ENCODE measurements around the gene KCNMA1. TPM values are rescaled to one million over a fixed set of nuclear protein-coding genes. Genes with fewer than 3 reads are reported as not detected.

The KCNMA1 gene
- total and polyA plus RNA-seq, 9 of the 15 experiments (the other 6 are each of a cell fraction or from before 2014, with no cell fraction given) = 0.01 to 0.95 (median 0.15) TPM; not detected in 4

- ATAC-seq (no peak), FAIRE-seq (no peak), DNase-seq (ENCODE audit: extremely low read depth in 1 of 4, low spot score in 3 of 4) (no peak)
- Histone ChIP-seq H3K27ac (ENCODE audit: extremely low read depth, low read depth, low read length) (no peak overlapping the region), H3K9ac (ENCODE audit: insufficient read depth in 1 of 2, low read depth in 2 of 2, low read length in 2 of 2) (no peak overlapping the region), H3K9me1 (ENCODE audit: control insufficient read depth, insufficient read depth, low read length) (no peaks in the 10 kb centered on the region), H3K4me3 (no peak overlapping the region), H3K27me3 (ENCODE audit: control insufficient read depth in 2 of 2, insufficient read depth in 2 of 2, low read length in 2 of 2) (peaks cover 2 to 9% of the 10 kb centered on the region in 2 experiments; a peak in 2 of 5 replicates), H3K4me1 (replicated peaks in 1 of 2; ENCODE audit: control insufficient read depth in 2 of 2, insufficient read depth in 2 of 2, low read length in 2 of 2) (no peaks in the 10 kb centered on the region), H2AFZ (ENCODE audit: low read depth, low read length) (no peak overlapping the region), H4K20me1 (replicated peaks; ENCODE audit: control insufficient read depth, insufficient read depth, low read length) (no peaks in the 10 kb centered on the region; the same call in 1 of the 2 replicates), H3K9me3 (replicated peaks; ENCODE audit: control insufficient read depth, insufficient read depth, low read depth, low read length) (no peaks in the 10 kb centered on the region), H3K4me2 (ENCODE audit: insufficient read depth, low read length) (no peak overlapping the region), H3K36me3 (ENCODE audit: control insufficient read depth, insufficient read depth, low read length) (no peaks in the 10 kb centered on the region), H3K79me2 (ENCODE audit: control insufficient read depth, insufficient read depth, low read length) (no peaks in the 10 kb centered on the region)
- ChIA-PET POLR2A (no interaction called here), CTCF (ENCODE audit: low intra/inter-chr PET ratio) (interaction anchor here (0.7 kb wide), 1 partner anchor 86 kb away, joined by 3 read pairs; no protein-coding TSS in a partner anchor)
- BruUV-seq (replicated peaks) = no TSS peak
- under 1% methylated on average over 11 of the region's 11 CpGs for WGBS (ENCODE audit: insufficient coverage, low coverage, missing lambda C conversion rate)
- in situ Hi-C loops (cut with MboI) (loop anchor here (25.0 kb wide), 1 partner anchor 243 kb away; no protein-coding TSS in a partner anchor), intact Hi-C loops (cut with micrococcal nuclease) (no loop called here)
- TF ChIP-seq ZKSCAN1 (IDR thresholded peaks at IDR 0.05; ENCODE audit: low read depth, low read length) (peak; percentile 46; the same call in 1 of the 2 replicates), NFIC (IDR thresholded peaks at IDR 0.05) (no peak)
These were observed 7.7 kb downstream of the KCNMA1 start for GRCh38 chr10:77629775-77630506.

DNA sequence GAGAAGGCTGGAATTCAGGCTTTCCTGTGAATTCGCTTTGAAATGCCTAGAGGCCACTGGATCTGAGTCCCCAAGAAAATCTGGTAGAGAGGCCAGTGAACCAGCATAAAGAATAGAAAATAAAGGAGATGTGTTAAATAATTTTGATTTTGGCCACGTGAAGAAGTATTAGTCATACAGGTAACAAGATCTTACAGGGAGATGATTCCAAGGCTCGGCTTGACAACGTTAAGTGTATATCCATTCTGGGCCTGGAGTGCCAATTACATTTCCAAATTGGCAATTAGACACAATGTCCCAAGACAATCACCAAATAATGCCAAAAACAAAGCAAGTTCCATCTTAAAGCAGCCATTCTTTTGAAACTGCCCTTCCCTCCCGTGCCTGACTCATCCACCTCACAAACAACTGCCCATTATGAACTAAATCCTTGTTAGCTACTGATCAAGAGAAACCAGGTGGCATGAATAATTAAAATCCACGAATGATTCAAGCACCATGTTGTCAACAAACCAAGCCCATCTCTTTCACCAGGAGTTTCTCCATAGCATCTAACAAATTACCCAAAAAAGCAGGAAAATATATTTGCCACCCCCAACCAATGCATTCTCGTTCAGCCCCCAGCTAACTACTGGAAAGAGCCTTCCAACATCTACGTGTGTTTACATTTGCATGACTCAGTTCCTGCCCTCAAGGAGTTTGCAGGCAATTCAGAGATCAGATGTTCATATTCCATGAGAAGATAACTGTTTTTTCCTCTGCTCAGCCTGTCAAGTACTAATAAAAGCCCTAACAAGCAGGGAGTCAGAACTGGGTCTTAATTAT is 8.5 kb downstream of the KCNMA1 start:
- no peaks in the 10 kb centered on the region; the same call in 1 of the 2 replicates for H4K20me1 ChIP-seq (replicated peaks; ENCODE audit: control insufficient read depth, insufficient read depth, low read length)
- no peak for DNase-seq (ENCODE audit: extremely low read depth in 1 of 4, low spot score in 3 of 4)
- H3K4me3 ChIP-seq = no peak overlapping the region
- no TSS peak for BruUV-seq (replicated peaks)
- ChIA-PET CTCF (ENCODE audit: low intra/inter-chr PET ratio) (interaction anchor here (0.7 kb wide), 1 partner anchor 87 kb away, joined by 3 read pairs; no protein-coding TSS in a partner anchor), POLR2A (no interaction called here)
- intact Hi-C loops (cut with micrococcal nuclease) = no loop called here
- ATAC-seq = no peak
- H3K36me3 ChIP-seq (ENCODE audit: control insufficient read depth, insufficient read depth, low read length) = no peaks in the 10 kb centered on the region
- H3K9me1 ChIP-seq (ENCODE audit: control insufficient read depth, insufficient read depth, low read length) = no peaks in the 10 kb centered on the region
- in situ Hi-C loops (cut with MboI) = loop anchor here (25.0 kb wide), 1 partner anchor 242 kb away; no protein-coding TSS in a partner anchor
- H3K9me3 ChIP-seq (replicated peaks; ENCODE audit: control insufficient read depth, insufficient read depth, low read depth, low read length) = no peaks in the 10 kb centered on the region
- H3K79me2 ChIP-seq (ENCODE audit: control insufficient read depth, insufficient read depth, low read length) = no peaks in the 10 kb centered on the region
- no peak for FAIRE-seq
- H3K27ac ChIP-seq (ENCODE audit: extremely low read depth, low read depth, low read length) = no peak overlapping the region
- H2AFZ ChIP-seq (ENCODE audit: low read depth, low read length) = no peak overlapping the region
- no peak overlapping the region for H3K9ac ChIP-seq (ENCODE audit: insufficient read depth in 1 of 2, low read depth in 2 of 2, low read length in 2 of 2)
- peaks cover 4 to 9% of the 10 kb centered on the region in 2 experiments; a peak in 3 of 5 replicates for H3K27me3 ChIP-seq (ENCODE audit: control insufficient read depth in 2 of 2, insufficient read depth in 2 of 2, low read length in 2 of 2)
- H3K4me2 ChIP-seq (ENCODE audit: insufficient read depth, low read length) = no peak overlapping the region
- no peaks in the 10 kb centered on the region for H3K4me1 ChIP-seq (replicated peaks in 1 of 2; ENCODE audit: control insufficient read depth in 2 of 2, insufficient read depth in 2 of 2, low read length in 2 of 2)
- WGBS (ENCODE audit: insufficient coverage, low coverage, missing lambda C conversion rate) = under 1% methylated on average over 8 of the region's 8 CpGs
- TF ChIP-seq MEF2D (tag; conservative IDR thresholded peaks at IDR 0.05; ENCODE audit: low read depth) (no peak), EP300 (IDR thresholded peaks at IDR 0.05; ENCODE audit: low read length) (no peak), SMARCB1 (IDR thresholded peaks at IDR 0.05; ENCODE audit: insufficient read length, low read depth) (no peak), MIER1 (IDR thresholded peaks at IDR 0.05; ENCODE audit: low read depth) (no peak), PHF21A (IDR thresholded peaks at IDR 0.05; ENCODE audit: borderline replicate concordance, low read depth) (no peak), ZNF134 (CRISPR knock-in tag; conservative IDR thresholded peaks at IDR 0.05) (no peak), NR2C2 (CRISPR knock-in tag; IDR thresholded peaks at IDR 0.05) (no peak), NR2C2 (tag; IDR thresholded peaks at IDR 0.05) (no peak), DACH1 (IDR thresholded peaks at IDR 0.05; ENCODE audit: partially characterized antibody) (no peak), HDAC2 (IDR thresholded peaks at IDR 0.05) (no peak), TFAP4 (CRISPR knock-in tag; IDR thresholded peaks at IDR 0.05; ENCODE audit: borderline replicate concordance) (no peak), ZNF696 (CRISPR knock-in tag; conservative IDR thresholded peaks at IDR 0.05) (no peak), BRF1 (IDR thresholded peaks at IDR 0.05; ENCODE audit: borderline replicate concordance, extremely low read depth, insufficient read length) (no peak)
